HG02852 (cell line): ENCODE results near the gene AQP6.
A peak's percentile ranks its signal among the peaks of the same experiment; 100 is the strongest.
"Not testable (repeated sequence)": the region's sequence is repeated elsewhere in the genome, so short reads cannot be mapped to it uniquely, and the experiment has no call there.

Experiments used
- ATAC-seq: cut with Tn5 transposase; IDR thresholded peaks from one replicate; pipeline ENCODE4 v1.9.1; 2021; ENCODE audit warnings: mild to moderate bottlenecking, moderate library complexity; ENCODE audit not compliant: unreplicated experiment

AQP6 gene

GRCh38 chr12:49987625-49988303 lies 15.0 kb downstream of the AQP6 start:
- no peak for ATAC-seq

DNA sequence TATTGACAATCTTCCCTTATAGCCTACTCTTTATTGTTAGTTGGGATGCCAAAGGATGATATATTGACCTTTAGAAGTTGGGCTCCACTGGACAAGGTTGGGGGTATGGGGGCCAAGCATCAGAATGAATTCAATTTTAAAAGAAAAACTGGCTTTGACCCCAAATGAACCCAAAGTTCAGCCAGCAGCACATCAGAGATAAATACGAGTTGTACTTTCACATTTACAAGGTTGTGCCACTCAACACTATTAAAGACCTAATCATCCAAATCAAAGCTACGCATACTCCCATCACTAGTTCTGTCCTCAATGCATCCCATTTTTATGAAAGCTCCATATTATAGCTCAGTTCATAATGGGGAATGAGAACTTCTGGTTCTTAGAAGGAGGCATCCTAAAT lies 16.7 kb downstream of the AQP6 start:
- not testable (repeated sequence) for ATAC-seq

DNA sequence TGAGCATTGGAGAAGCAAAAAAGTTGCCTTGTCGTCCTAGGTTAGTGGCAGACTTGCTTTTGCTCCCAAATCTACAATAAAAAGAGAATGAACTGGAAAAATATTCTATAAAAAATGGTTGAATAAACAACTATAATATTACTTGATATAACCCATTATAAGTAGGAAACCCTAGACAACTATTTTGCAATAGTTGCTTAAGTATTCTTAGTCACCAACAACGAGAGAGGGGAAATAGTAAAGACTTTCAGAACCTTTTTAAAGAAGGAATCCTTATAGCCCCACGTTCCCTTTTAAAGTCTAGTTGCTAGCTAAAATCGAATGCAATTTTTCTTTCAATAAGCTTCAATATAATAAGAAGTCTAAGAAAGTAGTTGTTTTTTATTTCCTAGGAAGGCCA lies 17.5 kb downstream of the AQP6 start:
- ATAC-seq: no peak

- no peak for ATAC-seq
Observed at GRCh38 chr12:49998453-49998852, 25.7 kb downstream of the AQP6 start.

GRCh38 chr12:50003595-50003994 lies 30.8 kb downstream of the AQP6 start:
- no peak for ATAC-seq

DNA sequence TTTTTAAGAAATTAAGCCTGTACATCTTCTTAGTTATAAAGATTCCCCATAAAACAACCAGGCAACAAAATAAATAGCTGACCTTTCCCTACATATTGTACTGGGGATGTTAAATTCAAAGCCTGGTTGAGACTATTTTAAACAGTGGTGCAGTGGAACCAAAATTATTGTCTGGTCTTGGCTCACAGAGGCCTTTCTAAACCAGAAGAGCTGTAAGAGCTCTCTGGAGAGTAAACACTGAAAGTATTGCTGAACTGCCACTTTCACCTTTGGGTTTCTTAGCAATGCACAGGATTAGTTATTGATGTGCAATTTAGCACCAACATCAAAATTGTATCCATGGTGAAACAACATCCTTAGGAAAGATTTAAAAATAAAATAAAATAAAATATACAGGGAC lies 31.9 kb downstream of the AQP6 start:
- no peak for ATAC-seq

DNA sequence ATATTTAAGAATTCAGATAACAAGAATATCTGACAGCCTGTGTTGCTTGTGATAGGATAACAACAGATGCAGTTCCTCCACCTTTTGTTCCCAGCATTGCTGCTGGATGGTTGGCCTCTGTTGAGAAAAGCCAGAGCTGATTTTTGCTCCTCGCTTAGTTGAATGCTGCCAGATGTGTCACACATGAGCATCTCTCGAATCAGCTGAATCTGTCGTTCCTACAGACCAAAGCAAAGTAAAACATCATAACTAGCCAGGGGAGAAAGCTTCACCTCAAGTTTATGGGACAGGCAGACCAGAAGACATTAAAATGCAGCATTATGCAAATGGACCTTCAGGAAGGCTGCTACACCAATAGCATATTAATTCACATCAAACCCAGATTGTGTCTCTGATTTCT lies 32.4 kb downstream of the AQP6 start:
- ATAC-seq: no peak

DNA sequence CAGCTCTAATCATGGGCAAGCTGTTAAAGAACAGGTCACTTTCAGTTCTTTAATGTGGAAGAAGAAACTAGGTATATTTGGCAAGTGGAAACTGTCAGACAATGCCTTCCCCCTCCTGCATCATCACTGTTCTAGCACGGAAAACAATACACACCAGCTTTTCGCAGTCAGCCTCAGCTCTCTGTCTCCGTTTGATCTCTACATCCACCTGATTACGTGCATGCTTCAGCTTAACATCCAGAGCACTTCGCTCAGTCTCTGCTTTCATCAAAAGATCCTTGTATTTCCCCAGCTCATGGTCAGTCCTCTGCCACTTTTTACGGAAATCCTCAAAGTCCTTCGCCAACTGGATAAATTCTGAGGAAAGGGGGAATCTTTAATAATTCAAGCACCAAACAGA lies 33.5 kb downstream of the AQP6 start:
- no peak for ATAC-seq

GRCh38 chr12:50006754-50007442 lies 34.2 kb downstream of the AQP6 start:
- no peak for ATAC-seq

GRCh38 chr12:50013361-50014147 lies 40.8 kb downstream of the AQP6 start:
- no peak for ATAC-seq

- ATAC-seq: no peak
Observed at GRCh38 chr12:50014342-50014741, 41.6 kb downstream of the AQP6 start.

DNA sequence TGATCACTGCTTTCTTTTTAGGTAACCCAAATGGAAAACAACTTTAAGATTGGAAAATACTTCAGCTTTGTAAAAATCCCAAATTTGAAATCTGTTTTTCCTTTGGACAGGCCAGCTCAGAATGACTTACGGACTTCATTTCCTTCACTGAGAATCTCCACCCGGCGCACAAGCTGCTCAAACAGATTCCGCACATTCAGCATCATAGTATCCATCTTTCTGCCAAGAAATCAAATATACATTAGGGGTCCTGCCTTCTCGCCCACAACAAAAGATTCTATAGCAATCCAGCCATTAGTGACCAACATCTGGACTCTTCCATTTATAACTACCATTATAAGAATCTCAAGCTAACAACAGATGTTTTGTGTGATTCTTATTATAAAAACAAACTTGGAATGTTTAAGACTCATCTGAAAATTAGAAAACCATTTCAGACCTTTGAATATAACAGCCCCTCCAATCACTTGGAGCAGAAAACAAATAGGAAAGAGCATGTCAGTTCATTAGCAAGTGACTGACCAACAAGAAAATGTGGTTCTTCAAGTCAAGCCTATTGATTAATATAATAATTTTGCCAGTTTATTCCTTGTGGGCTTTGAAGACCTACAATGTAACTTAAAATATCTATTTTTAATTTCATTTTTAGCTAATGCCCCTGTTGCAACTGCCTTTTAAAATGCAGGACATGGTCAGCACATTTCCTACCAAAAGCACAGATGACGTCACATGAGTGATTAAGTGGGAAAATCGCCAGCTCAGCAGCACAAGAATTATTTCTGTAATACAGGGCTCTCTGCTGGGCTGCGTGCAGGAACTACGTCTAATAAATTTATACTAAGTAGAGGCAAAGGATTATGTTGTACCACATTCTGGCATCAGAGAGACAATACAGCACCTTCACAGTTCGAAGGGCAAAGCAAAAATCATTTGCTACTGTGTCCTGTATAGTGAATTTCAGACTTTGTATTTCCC lies 44.0 kb downstream of the AQP6 start:
- ATAC-seq: no peak

DNA sequence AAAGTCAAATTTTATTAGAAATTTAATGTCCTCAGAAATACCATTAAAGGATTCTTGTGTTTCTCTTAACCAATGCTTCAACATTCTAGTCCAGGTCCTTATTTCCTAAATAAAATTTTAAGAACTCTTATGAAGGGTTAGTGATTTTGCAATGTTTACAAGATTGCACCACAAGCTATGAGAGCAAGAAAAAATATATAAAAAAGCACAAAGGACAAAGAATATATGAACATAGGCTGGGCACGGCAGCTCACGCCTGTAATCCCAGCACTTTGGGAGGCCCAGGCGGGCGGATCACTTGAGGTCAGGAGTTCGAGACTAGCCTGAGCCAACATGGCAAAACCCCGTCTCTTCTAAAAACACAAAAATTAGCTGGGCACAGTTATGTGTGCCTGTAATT lies 44.9 kb downstream of the AQP6 start:
- no peak for ATAC-seq

- ATAC-seq: no peak
Observed at GRCh38 chr12:50018154-50018553, 45.4 kb downstream of the AQP6 start.

GRCh38 chr12:50018968-50019367 lies 46.2 kb downstream of the AQP6 start:
- no peak for ATAC-seq

DNA sequence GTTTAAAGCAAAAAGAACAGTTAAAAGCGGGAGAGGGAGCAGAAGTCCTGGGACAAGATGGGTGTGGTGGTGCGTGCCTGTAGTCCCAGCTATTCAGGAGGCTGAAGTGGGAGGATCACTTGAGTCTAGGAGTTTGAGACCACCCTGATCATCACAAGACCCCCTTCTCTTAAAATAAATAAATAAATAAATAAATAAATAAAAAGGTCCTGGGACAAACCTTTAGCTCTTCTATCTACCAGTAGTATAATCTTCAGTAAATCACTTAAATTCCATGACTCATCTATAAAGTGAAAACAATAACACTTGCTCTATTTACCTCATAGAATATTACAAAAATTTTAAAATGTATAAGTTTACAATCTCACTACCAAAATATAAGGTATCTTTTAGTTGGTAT lies 46.8 kb downstream of the AQP6 start:
- no peak for ATAC-seq

GRCh38 chr12:50021031-50021430 lies 48.3 kb downstream of the AQP6 start:
- ATAC-seq: no peak

DNA sequence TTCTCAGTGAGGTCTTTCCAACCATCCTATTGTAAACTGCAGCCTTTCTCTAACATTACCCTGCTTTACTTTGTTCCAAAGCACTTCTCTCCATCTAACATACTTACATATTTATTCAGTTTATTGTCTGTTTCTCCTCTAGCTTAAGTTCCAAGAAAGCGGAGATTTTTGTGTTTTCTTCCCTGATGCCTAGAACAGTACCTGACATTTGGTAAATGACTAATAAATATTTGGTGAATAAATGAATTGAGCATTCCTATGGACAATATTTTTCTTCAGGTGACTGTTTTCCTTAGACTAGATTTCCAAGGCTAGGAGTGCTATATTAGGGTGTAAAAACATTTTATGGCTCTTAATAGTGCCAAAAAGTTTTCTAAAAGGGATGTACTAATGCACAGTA lies 50.2 kb downstream of the AQP6 start:
- ATAC-seq: no peak

- ATAC-seq: no peak
Observed at GRCh38 chr12:50024227-50024626, 51.5 kb downstream of the AQP6 start.

DNA sequence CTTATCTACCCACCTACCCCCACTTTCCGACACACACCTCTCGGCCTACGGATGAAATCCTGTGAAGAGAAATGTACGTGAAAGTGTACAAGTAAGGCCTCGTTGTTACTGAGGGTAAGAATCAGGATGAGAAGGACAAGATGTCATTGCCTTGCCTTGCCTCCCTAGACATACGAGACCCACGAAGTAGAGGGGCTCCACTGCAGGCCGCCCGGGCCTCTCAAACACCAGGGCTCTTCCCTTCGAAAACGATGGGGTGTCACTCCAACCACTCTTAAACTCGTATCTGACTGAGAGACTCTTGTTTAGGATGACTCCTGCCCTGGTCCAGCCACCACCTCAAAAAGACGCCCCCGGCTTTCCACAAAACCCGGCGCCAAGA lies 52.0 kb downstream of the AQP6 start:
- ATAC-seq: peak; percentile 19
